Neutrophil (primary cell): ENCODE measurements around the gene TMEM97.

Experiments used
- H3K27ac ChIP-seq: fragments of 200-600 bp; sonication (generic); 2 replicates; pipeline ENCODE4 v1.5.1; 2016; ENCODE audit warnings: mild to moderate bottlenecking, moderate library complexity
- H3K27me3 ChIP-seq: fragments of 200-600 bp; sonication (generic); 2 replicates; pipeline ENCODE4 v1.6.0; 2016; ENCODE audit warnings: mild to moderate bottlenecking
- H3K36me3 ChIP-seq: fragments of 200-600 bp; sonication (generic); 2 replicates; pipeline ENCODE4 v1.5.1; 2017
- H3K4me1 ChIP-seq, 2 experiments: fragments of 200-600 bp in 1 of 2; sonication (generic) in 1 of 2; 1 replicate in 1 of 2; 2 replicates in 1 of 2; pipeline versions ENCODE4 v1.5.1 to v1.6.1; 2013 to 2016; ENCODE audit warnings: low read depth in 1 of 2, low read length in 1 of 2, mild to moderate bottlenecking in 1 of 2, moderate library complexity in 1 of 2; ENCODE audit not compliant: control insufficient read depth in 1 of 2, insufficient read depth in 1 of 2
- H3K4me3 ChIP-seq, 2 experiments: fragments of 200-600 bp in 1 of 2; sonication (generic) in 1 of 2; 1 replicate in 1 of 2; 2 replicates in 1 of 2; pipeline ENCODE4 v1.5.1; 2013 to 2016; ENCODE audit warnings: low read depth in 1 of 2, low read length in 1 of 2, mild to moderate bottlenecking in 1 of 2, moderate library complexity in 1 of 2
- H3K9me3 ChIP-seq: fragments of 200-600 bp; sonication (generic); 2 replicates; pipeline ENCODE4 v1.5.1; 2016
- TF ChIP-seq, protein P1 (sequence below): fragments of 200-600 bp; sonication (generic); IDR thresholded peaks from 2 replicates; pipeline ENCODE4 v1.5.1; 2016; ENCODE audit warnings: antibody characterized with exemption

The TMEM97 gene

DNA sequence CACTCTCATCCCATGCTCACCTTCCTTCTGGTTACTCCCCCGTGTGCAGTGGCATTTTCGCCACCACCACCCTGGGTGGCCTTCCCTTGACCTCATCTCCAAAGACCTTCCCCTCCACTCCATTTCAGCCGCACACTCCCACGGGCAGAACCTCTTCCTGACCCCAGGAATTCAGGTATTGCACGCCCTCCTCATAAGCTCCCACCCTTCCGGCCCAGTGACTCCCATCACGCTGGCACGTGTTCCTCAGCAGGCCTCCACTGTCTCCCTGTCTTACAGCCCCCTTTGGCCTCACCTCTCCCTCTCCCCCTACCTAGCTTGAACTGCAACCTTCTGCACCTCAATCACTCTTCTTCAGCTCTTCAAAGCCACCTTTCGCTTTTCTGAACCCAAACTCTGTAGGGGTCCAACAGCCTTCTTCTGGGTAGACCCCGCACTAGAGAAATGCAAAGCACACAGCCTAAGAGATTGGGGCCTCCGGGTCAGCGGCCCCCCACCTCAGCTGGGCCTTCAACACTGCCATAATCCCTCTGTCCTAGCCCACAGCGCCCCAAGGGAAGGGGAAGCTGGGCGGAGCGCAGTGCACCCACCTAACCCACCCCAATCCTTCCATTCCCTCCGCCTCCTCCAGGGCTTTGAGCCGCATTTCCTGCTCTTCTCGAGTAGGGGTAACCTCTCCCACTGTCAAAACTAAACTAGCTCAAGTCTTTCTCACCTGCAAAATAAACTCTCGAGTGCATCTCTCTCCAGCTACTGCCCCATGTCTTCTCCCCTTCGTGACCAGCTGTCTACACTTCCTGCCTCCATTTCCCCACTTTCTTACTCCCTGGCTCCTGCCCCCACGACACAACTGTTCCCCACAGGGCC is 1.7 kb upstream of the TMEM97 start:
- Histone ChIP-seq H3K4me1 (peaks cover 17 to 21% of the 10 kb centered on the region in 2 experiments), H3K9me3 (no peaks in the 10 kb centered on the region), H3K27ac (no peak overlapping the region), H3K27me3 (peaks cover 48% of the 10 kb centered on the region), H3K4me3 (no peak overlapping the region), H3K36me3 (no peaks in the 10 kb centered on the region)
- TF ChIP-seq, protein P1, sequence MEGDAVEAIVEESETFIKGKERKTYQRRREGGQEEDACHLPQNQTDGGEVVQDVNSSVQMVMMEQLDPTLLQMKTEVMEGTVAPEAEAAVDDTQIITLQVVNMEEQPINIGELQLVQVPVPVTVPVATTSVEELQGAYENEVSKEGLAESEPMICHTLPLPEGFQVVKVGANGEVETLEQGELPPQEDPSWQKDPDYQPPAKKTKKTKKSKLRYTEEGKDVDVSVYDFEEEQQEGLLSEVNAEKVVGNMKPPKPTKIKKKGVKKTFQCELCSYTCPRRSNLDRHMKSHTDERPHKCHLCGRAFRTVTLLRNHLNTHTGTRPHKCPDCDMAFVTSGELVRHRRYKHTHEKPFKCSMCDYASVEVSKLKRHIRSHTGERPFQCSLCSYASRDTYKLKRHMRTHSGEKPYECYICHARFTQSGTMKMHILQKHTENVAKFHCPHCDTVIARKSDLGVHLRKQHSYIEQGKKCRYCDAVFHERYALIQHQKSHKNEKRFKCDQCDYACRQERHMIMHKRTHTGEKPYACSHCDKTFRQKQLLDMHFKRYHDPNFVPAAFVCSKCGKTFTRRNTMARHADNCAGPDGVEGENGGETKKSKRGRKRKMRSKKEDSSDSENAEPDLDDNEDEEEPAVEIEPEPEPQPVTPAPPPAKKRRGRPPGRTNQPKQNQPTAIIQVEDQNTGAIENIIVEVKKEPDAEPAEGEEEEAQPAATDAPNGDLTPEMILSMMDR, result no peak

GRCh38 chr17:28317966-28318758 is 838 bp upstream of the TMEM97 start:
- no peaks in the 10 kb centered on the region for H3K9me3 ChIP-seq
- H3K36me3 ChIP-seq, result no peaks in the 10 kb centered on the region
- peak overlapping the region; percentile 71 to 76 for H3K4me3 ChIP-seq
- H3K4me1 ChIP-seq, result peaks cover 17 to 21% of the 10 kb centered on the region in 2 experiments
- TF ChIP-seq, protein P1, result no peak
- peaks cover 39% of the 10 kb centered on the region for H3K27me3 ChIP-seq
- H3K27ac ChIP-seq, result peak overlapping the region; percentile 3

DNA sequence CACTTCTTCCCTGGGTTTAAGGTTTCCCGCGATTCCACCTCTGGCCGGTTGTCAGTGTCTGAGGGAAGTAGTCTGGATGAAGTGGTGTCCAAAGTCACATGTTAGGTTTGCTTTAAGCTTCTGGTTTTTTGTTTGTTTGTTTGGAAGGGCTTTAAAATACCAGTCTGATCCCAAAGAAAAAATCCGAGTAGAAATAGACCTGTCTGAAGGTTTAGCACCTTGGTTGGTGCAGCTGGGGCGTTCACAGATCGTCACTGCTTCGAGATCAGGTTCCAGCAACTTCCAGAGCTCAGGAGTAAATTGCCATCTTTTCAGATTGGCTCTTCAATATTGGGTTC is 567 bp downstream of the TMEM97 start:
- H3K36me3 ChIP-seq, result no peaks in the 10 kb centered on the region
- no peaks in the 10 kb centered on the region for H3K9me3 ChIP-seq
- peaks cover 25% of the 10 kb centered on the region for H3K27me3 ChIP-seq
- H3K27ac ChIP-seq, result no peak overlapping the region
- TF ChIP-seq, protein P1, result no peak
- peaks cover 17 to 22% of the 10 kb centered on the region in 2 experiments for H3K4me1 ChIP-seq
- H3K4me3 ChIP-seq, result peak overlapping the region; percentile 71 to 76

GRCh38 chr17:28320215-28321061 is 1.4 kb downstream of the TMEM97 start:
- Histone ChIP-seq H3K36me3 (no peaks in the 10 kb centered on the region), H3K4me3 (peak overlapping the region in 1 of 2 experiments; percentile 76), H3K4me1 (peaks cover 17 to 23% of the 10 kb centered on the region in 2 experiments), H3K27ac (no peak overlapping the region), H3K27me3 (peaks cover 22% of the 10 kb centered on the region), H3K9me3 (no peaks in the 10 kb centered on the region)
- TF ChIP-seq, protein P1, result no peak

DNA sequence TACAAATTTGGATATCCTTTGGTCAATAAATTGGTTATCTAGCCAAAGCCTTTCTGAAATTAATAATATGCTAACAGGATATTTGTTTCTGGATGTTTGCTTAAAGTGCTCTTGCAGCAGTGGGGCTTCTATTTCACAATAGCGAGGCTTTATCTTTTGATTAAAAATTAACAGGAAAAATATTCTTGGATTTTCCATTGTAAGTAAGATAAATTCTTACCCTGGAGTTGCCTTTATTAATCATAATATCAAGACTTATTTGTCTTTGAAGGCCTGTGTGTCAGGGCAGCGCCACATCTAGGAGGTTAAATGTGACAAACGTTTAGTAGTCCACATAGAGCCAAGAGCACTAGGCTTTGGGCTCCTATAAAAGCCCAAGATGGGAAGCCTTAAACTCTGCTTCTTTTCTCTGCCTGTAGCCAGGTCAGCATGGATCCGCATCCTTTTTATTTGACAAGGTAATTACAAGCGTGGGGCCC is 5.3 kb downstream of the TMEM97 start:
- H3K36me3 ChIP-seq, result peaks cover 22% of the 10 kb centered on the region
- no peak overlapping the region for H3K27ac ChIP-seq
- H3K9me3 ChIP-seq, result no peaks in the 10 kb centered on the region
- TF ChIP-seq, protein P1, result no peak
- no peaks in the 10 kb centered on the region for H3K27me3 ChIP-seq
- peaks cover 5 to 9% of the 10 kb centered on the region in 2 experiments for H3K4me1 ChIP-seq
- H3K4me3 ChIP-seq, result no peak overlapping the region
